GM23338 (cell line): ENCODE results near the gene PPFIA2. TPM values are rescaled to one million over a fixed set of nuclear protein-coding genes. Genes with fewer than 3 reads are reported as not detected.

ENCODE experiments used
- ATAC-seq: fragments of 200-7000 bp; cut with Tn5 transposase; 3 replicates; pipeline ENCODE4 v1.9.1; 2020
- DNase-seq: peaks from one replicate; pipeline ENCODE4 v3.0.0-alpha.2; 2015; ENCODE audit warnings: low spot score
- H2AFZ ChIP-seq: fragments of 200-600 bp; sonication (generic); 2 replicates; pipeline ENCODE4 v1.8.0; 2016; ENCODE audit warnings: antibody characterized with exemption, mild to moderate bottlenecking, moderate library complexity
- H3F3A ChIP-seq: fragments of 200-600 bp; sonication (generic); replicated peaks from 2 replicates; pipeline ENCODE4 v1.8.0; 2017; ENCODE audit warnings: antibody characterized with exemption, mixed run types, low read depth
- H3K27ac ChIP-seq: fragments of 200-600 bp; sonication (generic); 2 replicates; pipeline ENCODE4 v1.6.1; 2016; ENCODE audit warnings: low read depth
- H3K27me3 ChIP-seq: fragments of 200-600 bp; sonication (generic); 2 replicates; pipeline ENCODE4 v1.8.0; 2016; ENCODE audit warnings: mild to moderate bottlenecking, mixed run types, moderate library complexity; ENCODE audit not compliant: insufficient read depth
- H3K36me3 ChIP-seq: fragments of 200-600 bp; sonication (generic); 2 replicates; pipeline ENCODE4 v1.8.0; 2016; ENCODE audit warnings: mild to moderate bottlenecking; ENCODE audit not compliant: insufficient read depth
- H3K4me1 ChIP-seq: fragments of 200-600 bp; sonication (generic); 2 replicates; pipeline ENCODE4 v1.8.0; 2016; ENCODE audit warnings: mild to moderate bottlenecking, moderate library complexity; ENCODE audit not compliant: insufficient read depth
- H3K4me2 ChIP-seq: fragments of 200-600 bp; sonication (generic); 2 replicates; pipeline ENCODE4 v1.7.1; 2017; ENCODE audit warnings: mixed run types
- H3K4me3 ChIP-seq: fragments of 200-600 bp; sonication (generic); 2 replicates; pipeline ENCODE4 v1.6.1; 2016; ENCODE audit warnings: mixed run types
- H3K79me2 ChIP-seq: fragments of 200-600 bp; sonication (generic); replicated peaks from 2 replicates; pipeline ENCODE4 v1.8.0; 2017; ENCODE audit warnings: mild to moderate bottlenecking; ENCODE audit not compliant: insufficient read depth
- H3K9me2 ChIP-seq: fragments of 200-600 bp; sonication (generic); 2 replicates; pipeline ENCODE4 v1.8.0; 2017; ENCODE audit not compliant: insufficient read depth
- H4K20me1 ChIP-seq: fragments of 200-600 bp; sonication (generic); replicated peaks from 2 replicates; pipeline ENCODE4 v1.8.0; 2017; ENCODE audit warnings: mild to moderate bottlenecking; ENCODE audit not compliant: insufficient read depth
- H3K27ac Mint-ChIP-seq: 2 replicates; pipeline ENCODE4 v1.8.0; 2020; ENCODE audit warnings: inconsistent platforms, mild to moderate bottlenecking, moderate library complexity, mixed read lengths
- H3K27me3 Mint-ChIP-seq: 3 replicates; pipeline ENCODE4 v1.8.0; 2022; ENCODE audit warnings: low read depth, mild to moderate bottlenecking, moderate library complexity, mixed read lengths, inconsistent platforms; ENCODE audit not compliant: insufficient read depth, poor library complexity
- H3K36me3 Mint-ChIP-seq: 3 replicates; pipeline ENCODE4 v1.8.0; 2021; ENCODE audit warnings: low read depth, mild to moderate bottlenecking, inconsistent platforms, moderate library complexity, mixed read lengths
- H3K4me1 Mint-ChIP-seq: 3 replicates; pipeline ENCODE4 v1.8.0; 2020; ENCODE audit warnings: mild to moderate bottlenecking, inconsistent platforms, mixed read lengths
- H3K4me3 Mint-ChIP-seq: 3 replicates; pipeline ENCODE4 v1.8.0; 2021; ENCODE audit warnings: moderate library complexity, mild to moderate bottlenecking, inconsistent platforms, mixed read lengths
- H3K9me3 Mint-ChIP-seq: 3 replicates; pipeline ENCODE4 v1.8.0; 2020; ENCODE audit warnings: moderate library complexity, mild to moderate bottlenecking, inconsistent platforms, mixed read lengths
- CREB1 ChIP-seq: fragments of 250-450 bp; sonication (Bioruptor Pico); IDR thresholded peaks from 2 replicates; pipeline ENCODE4 v1.5.0; 2020; ENCODE audit warnings: low read depth, mild to moderate bottlenecking, moderate library complexity
- CTCF ChIP-seq, 2 experiments: fragments of 200-600 bp in 1 of 2; sonication (generic) in 1 of 2; conservative IDR thresholded peaks; 2 replicates each; pipeline versions ENCODE4 v1.5.1 to v1.6.1; 2016 to 2017; ENCODE audit warnings: antibody characterized with exemption in 2 of 2, low read depth in 2 of 2, mild to moderate bottlenecking in 2 of 2, moderate library complexity in 1 of 2
- EZH2 ChIP-seq: fragments of 200-600 bp; sonication (generic); IDR thresholded peaks from one replicate; pipeline ENCODE4 v1.8.0; 2017; ENCODE audit warnings: antibody characterized with exemption, mild to moderate bottlenecking, low read depth; ENCODE audit not compliant: unreplicated experiment
- JUNB ChIP-seq: IDR thresholded peaks from one replicate; pipeline ENCODE4 v1.6.1; 2016; ENCODE audit warnings: antibody characterized with exemption; ENCODE audit not compliant: unreplicated experiment
- POLR2AphosphoS5 ChIP-seq: IDR thresholded peaks from 2 replicates; pipeline ENCODE4 v1.6.1; 2016; ENCODE audit warnings: antibody characterized with exemption, low read depth
- STAT1 ChIP-seq: IDR thresholded peaks from one replicate; pipeline ENCODE4 v1.6.1; 2016; ENCODE audit warnings: antibody characterized with exemption; ENCODE audit not compliant: unreplicated experiment
- ZNF331 ChIP-seq: fragments of 250-450 bp; sonication (Bioruptor Pico); IDR thresholded peaks from 2 replicates; pipeline ENCODE4 v1.5.0; 2020; ENCODE audit warnings: low read depth, mild to moderate bottlenecking, moderate library complexity
- ZNF462 ChIP-seq: fragments of 250-450 bp; sonication (Bioruptor Pico); IDR thresholded peaks from 2 replicates; pipeline ENCODE4 v1.5.0; 2020; ENCODE audit warnings: mild to moderate bottlenecking, moderate library complexity
- polyA plus RNA-seq: library from polyadenylated mRNA; unstranded; fragments of >200 nt; fragmentation: Nextera tagmentation; extraction: Ambion mirVana; gene quantifications from 2 replicates; pipeline ENCODE4 v1.2.1, GENCODE V29; 2016
- total RNA-seq: library from RNA; depleted of rRNA; stranded (reverse); fragments of >200 nt; shearing (Covaris generic); gene quantifications from 2 replicates; pipeline ENCODE4 v1.2.3, GENCODE V29; 2014

The PPFIA2 gene
- total and polyA plus RNA-seq, 2 experiments from 2014 or later: 5.4 to 7.2 TPM

GRCh38 chr12:81533054-81533453, 226.1 kb downstream of the PPFIA2 start (continued):
- TF ChIP-seq ZNF462 (CRISPR knock-in tag): no peak
- TF ChIP-seq POLR2AphosphoS5: no peak
- TF ChIP-seq ZNF331 (CRISPR knock-in tag): no peak
- TF ChIP-seq STAT1: no peak
- TF ChIP-seq JUNB: no peak
- no peak for TF ChIP-seq CREB1
- TF ChIP-seq EZH2: no peak

DNA sequence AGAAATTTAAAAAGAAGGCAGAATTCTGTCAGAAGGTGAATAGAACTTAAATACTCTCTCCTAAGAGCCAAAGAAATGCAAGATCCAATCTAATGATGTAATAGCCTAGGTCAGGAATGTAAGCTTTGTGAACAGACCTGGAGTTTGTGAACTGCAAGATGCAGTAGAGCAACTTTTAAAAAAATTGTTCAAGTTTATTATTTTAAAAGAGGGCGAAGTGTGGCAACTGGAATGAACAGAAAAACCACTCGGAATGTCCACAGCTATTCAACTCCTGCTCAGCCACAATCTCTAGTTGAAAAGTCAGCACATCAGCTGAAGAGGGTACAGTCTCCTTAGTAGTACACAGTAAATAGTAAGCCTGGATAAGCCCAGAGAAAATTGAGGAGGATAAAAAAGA, 228.8 kb downstream of the PPFIA2 start:
- Mint-ChIP-seq H3K27me3 (peaks cover 2% of the 10 kb centered on the region), H3K4me1 (0 out of 3 replicates have a peak, but pooled peaks cover 3% of the 10 kb centered on the region), H3K36me3 (no peaks in the 10 kb centered on the region), H3K4me3 (no peak overlapping the region), H3K9me3 (no peaks in the 10 kb centered on the region), H3K27ac (no peak overlapping the region; the same call in 1 of the 2 replicates)
- TF ChIP-seq CTCF (conservative IDR thresholded peaks at IDR 0.05; ENCODE audit: low read depth in 2 of 2): no peak
- no peaks in the 10 kb centered on the region for H3K9me2 ChIP-seq
- no peaks in the 10 kb centered on the region for H4K20me1 ChIP-seq
- H2AFZ ChIP-seq: no peak overlapping the region
- no peak for DNase-seq
- no peak overlapping the region for H3K4me2 ChIP-seq
- H3K4me1 ChIP-seq: no peaks in the 10 kb centered on the region
- H3K79me2 ChIP-seq: no peaks in the 10 kb centered on the region
- H3K27me3 ChIP-seq: no peaks in the 10 kb centered on the region
- H3K36me3 ChIP-seq: no peaks in the 10 kb centered on the region
- no peak overlapping the region for H3K4me3 ChIP-seq
- H3F3A ChIP-seq: no peaks in the 10 kb centered on the region
- H3K27ac ChIP-seq: no peak overlapping the region
- ATAC-seq: no peak
